GM19328 (cell line): ENCODE results near the gene GPX4.

Experiments used
- ATAC-seq: cut with Tn5 transposase; IDR thresholded peaks from one replicate; pipeline ENCODE4 v1.9.1; 2021; ENCODE audit warnings: mild to moderate bottlenecking, moderate library complexity; ENCODE audit not compliant: unreplicated experiment

GPX4 gene

GRCh38 chr19:1147934-1148549 is 44.2 kb downstream of the GPX4 start:
- ATAC-seq, result no peak

GRCh38 chr19:1149259-1150045 is 45.7 kb downstream of the GPX4 start:
- no peak for ATAC-seq

GRCh38 chr19:1150333-1151036 is 46.7 kb downstream of the GPX4 start:
- ATAC-seq, result no peak

- no peak for ATAC-seq
These were observed 47.4 kb downstream of the GPX4 start for GRCh38 chr19:1151037-1151724.

GRCh38 chr19:1151917-1152587 is 48.3 kb downstream of the GPX4 start:
- ATAC-seq, result no peak

- ATAC-seq, result no peak
These were observed 50.3 kb downstream of the GPX4 start for GRCh38 chr19:1153891-1154730.

- no peak for ATAC-seq
These were observed 51.0 kb downstream of the GPX4 start for GRCh38 chr19:1154731-1155351.

GRCh38 chr19:1155352-1156304 is 51.8 kb downstream of the GPX4 start:
- ATAC-seq, result no peak
